DND-41 (cell line): ENCODE data around the gene TGM2.

ENCODE experiments used
- ATAC-seq: fragments of 200-7000 bp; cut with Tn5 transposase; 3 replicates; pipeline ENCODE4 v1.9.1; 2021; ENCODE audit warnings: low read depth; ENCODE audit not compliant: insufficient read depth
- DNase-seq: peaks from one replicate; pipeline ENCODE4 v3.0.0-alpha.2; 2020
- H2AFZ ChIP-seq: 2 replicates; pipeline ENCODE4 v1.6.0; 2012; ENCODE audit warnings: low read depth, low read length
- H3K27ac ChIP-seq: 2 replicates; pipeline ENCODE4 v1.5.1; 2012; ENCODE audit warnings: low read length, inconsistent platforms
- H3K27me3 ChIP-seq: fragments of 200-600 bp; sonication (generic); 2 replicates; pipeline ENCODE4 v1.6.0; 2012; ENCODE audit warnings: low read length, mild to moderate bottlenecking, inconsistent platforms; ENCODE audit not compliant: insufficient read depth, poor library complexity
- H3K36me3 ChIP-seq: 2 replicates; pipeline ENCODE4 v1.5.1; 2012; ENCODE audit warnings: low read length, inconsistent platforms; ENCODE audit not compliant: insufficient read depth
- H3K4me1 ChIP-seq: 2 replicates; pipeline ENCODE4 v1.5.1; 2012; ENCODE audit warnings: mild to moderate bottlenecking, low read length; ENCODE audit not compliant: insufficient read depth
- H3K4me2 ChIP-seq: 2 replicates; pipeline ENCODE4 v1.6.0; 2012; ENCODE audit warnings: mild to moderate bottlenecking, moderate library complexity, low read length, inconsistent platforms; ENCODE audit not compliant: insufficient read depth
- H3K4me3 ChIP-seq, 2 experiments: fragments of 200-600 bp in 1 of 2; shearing (Covaris generic) in 1 of 2; 2 replicates each; pipeline ENCODE4 v1.5.1; 2012 to 2016; ENCODE audit warnings: inconsistent platforms in 2 of 2, low read length in 2 of 2, mild to moderate bottlenecking in 2 of 2, low read depth in 1 of 2, moderate library complexity in 1 of 2
- H3K79me2 ChIP-seq: 2 replicates; pipeline ENCODE4 v1.6.0; 2012; ENCODE audit warnings: low read length, inconsistent platforms; ENCODE audit not compliant: insufficient read depth
- H3K9ac ChIP-seq: 2 replicates; pipeline ENCODE4 v1.6.0; 2012; ENCODE audit warnings: low read depth, mild to moderate bottlenecking, inconsistent platforms, low read length, moderate library complexity
- H3K9me3 ChIP-seq: 2 replicates; pipeline ENCODE4 v1.5.1; 2012; ENCODE audit warnings: low read length, moderate library complexity, mild to moderate bottlenecking, inconsistent platforms; ENCODE audit not compliant: insufficient read depth, severe bottlenecking
- H4K20me1 ChIP-seq: 2 replicates; pipeline ENCODE4 v1.6.0; 2012; ENCODE audit warnings: low read length; ENCODE audit not compliant: insufficient read depth
- EZH2 ChIP-seq: IDR thresholded peaks from 3 replicates; pipeline ENCODE4 v1.6.1; 2012; ENCODE audit warnings: borderline replicate concordance, low read depth, mild to moderate bottlenecking, moderate library complexity, low read length, inconsistent platforms; ENCODE audit not compliant: severe bottlenecking
- TF ChIP-seq, protein P1 (sequence below): IDR thresholded peaks from 2 replicates; pipeline ENCODE4 v1.5.1; 2012; ENCODE audit warnings: borderline replicate concordance, low read length, moderate library complexity, mild to moderate bottlenecking; ENCODE audit not compliant: poor library complexity, severe bottlenecking; ENCODE audit errors: extremely low read depth

TGM2 gene

DNA sequence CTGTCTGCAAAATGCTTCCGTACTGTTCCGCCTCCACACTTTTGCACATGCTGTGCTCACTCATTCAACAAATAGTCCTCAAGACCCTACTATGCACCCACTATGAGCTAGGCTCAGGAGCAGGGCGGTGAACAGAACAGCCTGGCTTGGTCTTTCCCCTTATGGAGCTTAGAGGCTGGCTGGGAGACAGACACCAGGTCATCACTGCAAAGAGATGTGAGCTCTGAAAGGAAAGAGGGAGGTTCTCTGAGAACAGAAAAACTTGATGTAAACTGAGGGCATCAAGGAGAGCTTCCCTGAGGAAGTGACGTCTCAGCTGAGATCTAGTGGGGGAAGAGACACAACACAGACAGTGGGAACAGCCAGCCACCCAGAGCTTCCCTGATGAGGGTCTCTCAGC, 31.0 kb upstream of the TGM2 start:
- ATAC-seq: no peak
- no peaks in the 10 kb centered on the region for H3K79me2 ChIP-seq
- H2AFZ ChIP-seq: no peak overlapping the region
- peaks cover 7% of the 10 kb centered on the region for H3K27me3 ChIP-seq
- H3K4me3 ChIP-seq: no peak overlapping the region
- H3K36me3 ChIP-seq: no peaks in the 10 kb centered on the region
- H3K9me3 ChIP-seq: no peaks in the 10 kb centered on the region
- H3K9ac ChIP-seq: no peak overlapping the region
- H3K27ac ChIP-seq: no peak overlapping the region
- H3K4me1 ChIP-seq: no peaks in the 10 kb centered on the region
- no peak for DNase-seq
- H3K4me2 ChIP-seq: no peak overlapping the region
- 0 out of 2 replicates have a peak, but pooled peaks cover 4% of the 10 kb centered on the region for H4K20me1 ChIP-seq
- no peak for TF ChIP-seq EZH2
- TF ChIP-seq, protein P1, sequence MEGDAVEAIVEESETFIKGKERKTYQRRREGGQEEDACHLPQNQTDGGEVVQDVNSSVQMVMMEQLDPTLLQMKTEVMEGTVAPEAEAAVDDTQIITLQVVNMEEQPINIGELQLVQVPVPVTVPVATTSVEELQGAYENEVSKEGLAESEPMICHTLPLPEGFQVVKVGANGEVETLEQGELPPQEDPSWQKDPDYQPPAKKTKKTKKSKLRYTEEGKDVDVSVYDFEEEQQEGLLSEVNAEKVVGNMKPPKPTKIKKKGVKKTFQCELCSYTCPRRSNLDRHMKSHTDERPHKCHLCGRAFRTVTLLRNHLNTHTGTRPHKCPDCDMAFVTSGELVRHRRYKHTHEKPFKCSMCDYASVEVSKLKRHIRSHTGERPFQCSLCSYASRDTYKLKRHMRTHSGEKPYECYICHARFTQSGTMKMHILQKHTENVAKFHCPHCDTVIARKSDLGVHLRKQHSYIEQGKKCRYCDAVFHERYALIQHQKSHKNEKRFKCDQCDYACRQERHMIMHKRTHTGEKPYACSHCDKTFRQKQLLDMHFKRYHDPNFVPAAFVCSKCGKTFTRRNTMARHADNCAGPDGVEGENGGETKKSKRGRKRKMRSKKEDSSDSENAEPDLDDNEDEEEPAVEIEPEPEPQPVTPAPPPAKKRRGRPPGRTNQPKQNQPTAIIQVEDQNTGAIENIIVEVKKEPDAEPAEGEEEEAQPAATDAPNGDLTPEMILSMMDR: no peak

DNA sequence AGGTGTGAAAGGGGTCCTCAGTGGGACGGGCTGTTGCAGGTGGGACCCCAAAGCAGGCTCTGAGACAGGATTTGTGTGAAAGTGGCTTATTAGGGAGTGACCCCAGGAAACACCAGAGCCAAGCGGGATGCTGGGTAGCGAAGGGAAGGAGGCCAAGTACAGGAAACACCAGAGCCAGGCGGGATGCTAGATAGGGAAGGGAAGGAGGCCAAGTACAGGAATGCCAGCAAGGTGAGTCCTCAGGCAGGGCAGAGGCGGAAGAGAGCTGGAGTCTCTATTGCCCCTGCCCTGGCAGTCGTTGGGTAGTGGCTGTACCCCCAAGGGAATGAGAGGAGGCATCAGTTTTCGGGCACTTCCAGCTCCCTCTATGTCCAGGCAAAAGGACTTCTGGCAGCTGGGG, 30.5 kb upstream of the TGM2 start:
- H3K27me3 ChIP-seq: peaks cover 7% of the 10 kb centered on the region

DNA sequence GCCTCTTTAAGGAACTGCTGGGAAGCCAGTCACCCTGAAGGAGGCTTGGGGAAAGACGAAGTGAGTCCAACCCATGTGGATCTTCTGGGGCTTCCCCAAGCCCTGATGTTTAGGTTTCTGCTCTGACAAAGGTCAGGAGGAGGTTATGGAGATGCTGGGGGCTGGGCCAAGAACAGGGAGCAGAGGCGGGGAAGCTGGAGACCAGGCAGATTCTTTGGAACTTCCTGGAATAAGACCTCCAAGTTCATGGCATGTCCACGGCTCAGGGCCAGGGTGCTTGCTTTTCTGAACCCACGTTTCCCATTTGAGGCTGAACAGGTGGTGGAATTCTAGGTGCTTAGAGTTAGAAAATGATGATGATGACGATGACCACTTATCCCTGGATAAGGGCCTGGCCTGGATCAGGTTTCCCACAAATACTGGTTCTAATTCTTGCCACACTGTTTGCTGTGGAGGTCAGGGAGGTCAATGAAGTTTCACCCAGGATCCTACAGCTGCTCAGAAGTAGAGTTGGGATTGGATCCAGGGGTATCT, 30.0 kb upstream of the TGM2 start:
- H3K36me3 ChIP-seq: no peaks in the 10 kb centered on the region
- H3K4me1 ChIP-seq: no peaks in the 10 kb centered on the region
- H2AFZ ChIP-seq: no peak overlapping the region
- TF ChIP-seq EZH2: no peak
- TF ChIP-seq, protein P1: no peak
- H3K79me2 ChIP-seq: no peaks in the 10 kb centered on the region
- ATAC-seq (no peak), DNase-seq (no peak)
- H3K4me3 ChIP-seq: no peak overlapping the region
- H4K20me1 ChIP-seq: 0 out of 2 replicates have a peak, but pooled peaks cover 4% of the 10 kb centered on the region
- H3K9ac ChIP-seq: no peak overlapping the region
- H3K9me3 ChIP-seq: no peaks in the 10 kb centered on the region
- no peak overlapping the region for H3K27ac ChIP-seq
- H3K27me3 ChIP-seq: peaks cover 7% of the 10 kb centered on the region
- no peak overlapping the region for H3K4me2 ChIP-seq

More for the DNA sequence above, 30.5 kb upstream of the TGM2 start:
- ATAC-seq: no peak
- Histone ChIP-seq H3K27ac (no peak overlapping the region), H3K79me2 (no peaks in the 10 kb centered on the region), H3K9ac (no peak overlapping the region), H3K4me1 (no peaks in the 10 kb centered on the region), H2AFZ (no peak overlapping the region), H3K4me2 (no peak overlapping the region), H4K20me1 (0 out of 2 replicates have a peak, but pooled peaks cover 4% of the 10 kb centered on the region), H3K36me3 (no peaks in the 10 kb centered on the region), H3K9me3 (no peaks in the 10 kb centered on the region), H3K4me3 (no peak overlapping the region)
- TF ChIP-seq EZH2: no peak
- TF ChIP-seq, protein P1: no peak
- no peak for DNase-seq
